SK-N-SH treated with all-trans-retinoic acid at 6 μM for 48 hours (cell line): ENCODE measurements around the gene SLC38A10.
"Not testable (repeated sequence)": the region's sequence is repeated elsewhere in the genome, so short reads cannot be mapped to it uniquely, and the experiment has no call there.

ENCODE experiments used
- ATAC-seq: fragments of 200-7000 bp; cut with Tn5 transposase; 3 replicates; pipeline ENCODE4 v1.9.1; 2020; ENCODE audit warnings: mild to moderate bottlenecking, moderate library complexity
- ARNTL ChIP-seq: fragments of 450-650 bp; formaldehyde crosslinking; IDR thresholded peaks from 2 replicates; pipeline ENCODE4 v1.5.0; 2020; ENCODE audit warnings: low read depth, mild to moderate bottlenecking, moderate library complexity, borderline replicate concordance
- CSDC2 ChIP-seq: fragments of 250-450 bp; sonication (Bioruptor Pico); IDR thresholded peaks from 2 replicates; pipeline ENCODE4 v1.5.0; 2020; ENCODE audit warnings: mild to moderate bottlenecking, moderate library complexity
- ESRRG ChIP-seq: fragments of 250-450 bp; sonication (Bioruptor Pico); IDR thresholded peaks from 2 replicates; pipeline ENCODE4 v1.6.1; 2021; ENCODE audit warnings: mild to moderate bottlenecking
- GLIS3 ChIP-seq: fragments of 250-450 bp; sonication (Bioruptor Pico); IDR thresholded peaks from 2 replicates; pipeline ENCODE4 v1.5.0; 2020; ENCODE audit warnings: mild to moderate bottlenecking, moderate library complexity
- ISL1 ChIP-seq: fragments of 250-450 bp; sonication (Bioruptor Pico); IDR thresholded peaks from 2 replicates; pipeline ENCODE4 v2.1.2; 2022; ENCODE audit warnings: mild to moderate bottlenecking, moderate library complexity
- RARB ChIP-seq: fragments of 250-450 bp; sonication (Bioruptor Pico); IDR thresholded peaks from 2 replicates; pipeline ENCODE4 v1.8.0; 2021; ENCODE audit warnings: mild to moderate bottlenecking, moderate library complexity
- TCF4 ChIP-seq: fragments of 250-450 bp; sonication (Bioruptor Pico); IDR thresholded peaks from 2 replicates; pipeline ENCODE4 v1.8.0; 2021; ENCODE audit warnings: mild to moderate bottlenecking, moderate library complexity, borderline replicate concordance
- ZC3H10 ChIP-seq: fragments of 250-450 bp; sonication (Bioruptor Pico); IDR thresholded peaks from 2 replicates; pipeline ENCODE4 v1.5.1; 2021; ENCODE audit warnings: mild to moderate bottlenecking, moderate library complexity
- ZFP30 ChIP-seq: fragments of 450-650 bp; formaldehyde crosslinking; IDR thresholded peaks from 2 replicates; pipeline ENCODE4 v1.5.0; 2022; ENCODE audit warnings: mild to moderate bottlenecking, moderate library complexity
- ZNF565 ChIP-seq: fragments of 450-650 bp; formaldehyde crosslinking; conservative IDR thresholded peaks from 2 replicates; pipeline ENCODE4 v1.5.0; 2020; ENCODE audit warnings: low read depth, mild to moderate bottlenecking, moderate library complexity
- ZNF70 ChIP-seq: fragments of 450-650 bp; formaldehyde crosslinking; IDR thresholded peaks from 2 replicates; pipeline ENCODE4 v1.5.0; 2020; ENCODE audit warnings: mild to moderate bottlenecking, moderate library complexity
- ZNF8 ChIP-seq: fragments of 450-650 bp; formaldehyde crosslinking; IDR thresholded peaks from 2 replicates; pipeline ENCODE4 v1.5.0; 2020; ENCODE audit warnings: mild to moderate bottlenecking, moderate library complexity
- TF ChIP-seq, protein P1 (sequence below): fragments of 250-450 bp; sonication (Bioruptor Pico); IDR thresholded peaks from 2 replicates; pipeline ENCODE4 v1.5.1; 2021; ENCODE audit warnings: mild to moderate bottlenecking, moderate library complexity
- TF ChIP-seq, protein P2 (sequence below): fragments of 250-450 bp; sonication (Bioruptor Pico); IDR thresholded peaks from 2 replicates; pipeline ENCODE4 v1.5.0; 2020; ENCODE audit warnings: mild to moderate bottlenecking, moderate library complexity
- TF ChIP-seq, protein P3 (sequence below): fragments of 250-450 bp; sonication (Bioruptor Pico); IDR thresholded peaks from 2 replicates; pipeline ENCODE4 v1.5.1; 2020; ENCODE audit warnings: low read depth, mild to moderate bottlenecking, moderate library complexity
- TF ChIP-seq, protein P4 (sequence below): fragments of 250-450 bp; sonication (Bioruptor Pico); IDR thresholded peaks from 2 replicates; pipeline ENCODE4 v1.8.0; 2021; ENCODE audit warnings: low read depth, mild to moderate bottlenecking, moderate library complexity, borderline replicate concordance
- TF ChIP-seq, protein P5 (sequence below): fragments of 250-450 bp; sonication (Bioruptor Pico); IDR thresholded peaks from 2 replicates; pipeline ENCODE4 v1.8.0; 2020; ENCODE audit warnings: mild to moderate bottlenecking, moderate library complexity, borderline replicate concordance

SLC38A10 gene

DNA sequence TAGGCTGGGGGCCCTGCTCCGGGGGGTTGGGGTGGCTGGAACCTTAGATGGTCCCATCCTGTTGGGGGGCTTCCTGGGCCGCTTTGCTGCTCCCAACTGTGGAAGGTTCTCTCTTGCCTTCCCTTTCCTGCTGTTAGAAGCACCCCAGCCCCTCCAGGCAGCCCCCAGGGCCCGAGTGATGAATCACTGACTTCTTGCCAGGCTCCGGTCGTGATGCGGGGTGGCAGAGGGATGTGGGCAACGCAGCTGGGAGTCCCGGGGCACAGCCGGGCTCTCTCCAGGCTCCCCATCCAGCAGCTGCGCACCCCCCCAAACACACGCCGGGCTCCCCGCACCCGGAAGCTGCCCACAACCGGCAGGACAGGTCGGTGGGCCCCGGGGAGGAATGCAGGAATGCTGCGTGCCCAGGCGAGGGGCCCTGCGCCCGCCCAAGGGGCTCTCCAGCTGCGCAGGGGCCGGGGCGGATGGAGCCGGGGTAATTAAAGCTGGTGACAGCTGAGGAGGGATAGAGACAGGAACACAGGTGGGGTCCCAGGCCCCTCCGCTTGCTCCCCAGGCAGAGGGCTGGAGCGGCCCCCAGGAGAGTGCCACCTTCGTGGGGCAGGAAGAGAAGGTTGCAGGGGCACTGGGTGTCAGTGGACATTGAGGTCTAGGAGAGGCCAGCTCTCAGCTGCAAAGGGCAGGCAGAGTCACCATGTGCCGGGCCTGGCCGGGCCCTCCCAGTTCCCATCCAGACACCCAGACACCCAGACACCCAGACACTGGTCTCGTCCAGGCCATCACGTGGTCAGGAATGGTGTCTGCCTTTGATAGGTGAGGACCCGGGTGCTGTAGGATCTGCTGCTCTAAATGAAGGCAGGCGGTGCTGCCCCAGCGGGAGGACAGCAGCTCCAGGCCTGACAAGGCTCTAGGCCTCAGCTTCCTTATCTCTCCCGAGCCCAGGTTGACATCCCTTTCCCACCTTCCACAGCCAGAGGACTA is 15.0 kb upstream of the SLC38A10 start:
- no peak; the same call in 2 of the 3 replicates for ATAC-seq
- TF ChIP-seq, protein P1, sequence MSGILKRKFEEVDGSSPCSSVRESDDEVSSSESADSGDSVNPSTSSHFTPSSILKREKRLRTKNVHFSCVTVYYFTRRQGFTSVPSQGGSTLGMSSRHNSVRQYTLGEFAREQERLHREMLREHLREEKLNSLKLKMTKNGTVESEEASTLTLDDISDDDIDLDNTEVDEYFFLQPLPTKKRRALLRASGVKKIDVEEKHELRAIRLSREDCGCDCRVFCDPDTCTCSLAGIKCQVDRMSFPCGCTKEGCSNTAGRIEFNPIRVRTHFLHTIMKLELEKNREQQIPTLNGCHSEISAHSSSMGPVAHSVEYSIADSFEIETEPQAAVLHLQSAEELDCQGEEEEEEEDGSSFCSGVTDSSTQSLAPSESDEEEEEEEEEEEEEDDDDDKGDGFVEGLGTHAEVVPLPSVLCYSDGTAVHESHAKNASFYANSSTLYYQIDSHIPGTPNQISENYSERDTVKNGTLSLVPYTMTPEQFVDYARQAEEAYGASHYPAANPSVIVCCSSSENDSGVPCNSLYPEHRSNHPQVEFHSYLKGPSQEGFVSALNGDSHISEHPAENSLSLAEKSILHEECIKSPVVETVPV = no peak
- TF ChIP-seq ZC3H10 (CRISPR knock-in tag) (no peak), GLIS3 (no peak), ARNTL (CRISPR knock-in tag) (no peak), ZNF70 (CRISPR knock-in tag) (peak; percentile 46; the same call in 1 of the 2 replicates)
- TF ChIP-seq, protein P2, sequence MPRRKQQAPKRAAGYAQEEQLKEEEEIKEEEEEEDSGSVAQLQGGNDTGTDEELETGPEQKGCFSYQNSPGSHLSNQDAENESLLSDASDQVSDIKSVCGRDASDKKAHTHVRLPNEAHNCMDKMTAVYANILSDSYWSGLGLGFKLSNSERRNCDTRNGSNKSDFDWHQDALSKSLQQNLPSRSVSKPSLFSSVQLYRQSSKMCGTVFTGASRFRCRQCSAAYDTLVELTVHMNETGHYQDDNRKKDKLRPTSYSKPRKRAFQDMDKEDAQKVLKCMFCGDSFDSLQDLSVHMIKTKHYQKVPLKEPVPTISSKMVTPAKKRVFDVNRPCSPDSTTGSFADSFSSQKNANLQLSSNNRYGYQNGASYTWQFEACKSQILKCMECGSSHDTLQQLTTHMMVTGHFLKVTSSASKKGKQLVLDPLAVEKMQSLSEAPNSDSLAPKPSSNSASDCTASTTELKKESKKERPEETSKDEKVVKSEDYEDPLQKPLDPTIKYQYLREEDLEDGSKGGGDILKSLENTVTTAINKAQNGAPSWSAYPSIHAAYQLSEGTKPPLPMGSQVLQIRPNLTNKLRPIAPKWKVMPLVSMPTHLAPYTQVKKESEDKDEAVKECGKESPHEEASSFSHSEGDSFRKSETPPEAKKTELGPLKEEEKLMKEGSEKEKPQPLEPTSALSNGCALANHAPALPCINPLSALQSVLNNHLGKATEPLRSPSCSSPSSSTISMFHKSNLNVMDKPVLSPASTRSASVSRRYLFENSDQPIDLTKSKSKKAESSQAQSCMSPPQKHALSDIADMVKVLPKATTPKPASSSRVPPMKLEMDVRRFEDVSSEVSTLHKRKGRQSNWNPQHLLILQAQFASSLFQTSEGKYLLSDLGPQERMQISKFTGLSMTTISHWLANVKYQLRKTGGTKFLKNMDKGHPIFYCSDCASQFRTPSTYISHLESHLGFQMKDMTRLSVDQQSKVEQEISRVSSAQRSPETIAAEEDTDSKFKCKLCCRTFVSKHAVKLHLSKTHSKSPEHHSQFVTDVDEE (CRISPR knock-in tag) = peak; percentile 75

DNA sequence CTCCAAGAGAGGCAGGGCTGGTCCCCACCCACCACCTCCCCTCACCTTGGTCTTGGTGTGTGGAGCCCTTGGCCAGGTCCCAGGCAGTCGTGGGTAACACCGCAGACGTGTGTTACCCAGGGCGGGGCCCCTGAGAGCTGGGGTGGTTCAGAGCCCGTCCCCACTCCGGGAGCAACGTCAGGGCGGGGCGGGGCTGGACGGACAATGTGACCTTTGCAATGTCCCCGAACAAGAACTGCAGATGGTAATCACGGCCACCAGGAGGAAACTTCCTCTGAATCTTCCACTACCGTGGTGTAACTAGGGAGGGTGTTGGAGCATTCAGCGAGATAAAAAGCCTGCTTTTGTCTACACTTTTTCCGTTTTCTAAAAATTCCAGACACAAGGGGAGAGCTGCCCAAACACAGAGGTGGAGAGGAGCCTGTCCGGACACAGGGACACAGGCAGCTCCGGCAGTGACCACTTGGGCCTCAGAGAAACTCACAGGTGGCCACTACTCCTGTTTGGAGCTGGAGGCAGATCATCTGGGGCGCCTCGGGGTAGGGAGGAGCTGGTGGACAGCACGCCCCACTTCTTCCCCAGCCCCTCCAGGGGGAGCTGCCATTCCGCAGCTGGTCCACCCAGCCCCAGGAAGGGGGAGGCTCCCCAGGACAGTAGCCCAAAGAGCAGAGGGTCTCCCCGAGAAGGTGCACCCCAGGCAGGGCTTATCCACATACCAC is 14.2 kb upstream of the SLC38A10 start:
- ATAC-seq = peak; percentile 70
- TF ChIP-seq, protein P1 = no peak
- no peak for TF ChIP-seq GLIS3
- peak; percentile 26; the same call in 1 of the 2 replicates for TF ChIP-seq ZNF70 (CRISPR knock-in tag)
- TF ChIP-seq, protein P3, sequence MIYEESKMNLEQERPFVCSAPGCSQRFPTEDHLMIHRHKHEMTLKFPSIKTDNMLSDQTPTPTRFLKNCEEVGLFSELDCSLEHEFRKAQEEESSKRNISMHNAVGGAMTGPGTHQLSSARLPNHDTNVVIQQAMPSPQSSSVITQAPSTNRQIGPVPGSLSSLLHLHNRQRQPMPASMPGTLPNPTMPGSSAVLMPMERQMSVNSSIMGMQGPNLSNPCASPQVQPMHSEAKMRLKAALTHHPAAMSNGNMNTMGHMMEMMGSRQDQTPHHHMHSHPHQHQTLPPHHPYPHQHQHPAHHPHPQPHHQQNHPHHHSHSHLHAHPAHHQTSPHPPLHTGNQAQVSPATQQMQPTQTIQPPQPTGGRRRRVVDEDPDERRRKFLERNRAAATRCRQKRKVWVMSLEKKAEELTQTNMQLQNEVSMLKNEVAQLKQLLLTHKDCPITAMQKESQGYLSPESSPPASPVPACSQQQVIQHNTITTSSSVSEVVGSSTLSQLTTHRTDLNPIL = no peak

DNA sequence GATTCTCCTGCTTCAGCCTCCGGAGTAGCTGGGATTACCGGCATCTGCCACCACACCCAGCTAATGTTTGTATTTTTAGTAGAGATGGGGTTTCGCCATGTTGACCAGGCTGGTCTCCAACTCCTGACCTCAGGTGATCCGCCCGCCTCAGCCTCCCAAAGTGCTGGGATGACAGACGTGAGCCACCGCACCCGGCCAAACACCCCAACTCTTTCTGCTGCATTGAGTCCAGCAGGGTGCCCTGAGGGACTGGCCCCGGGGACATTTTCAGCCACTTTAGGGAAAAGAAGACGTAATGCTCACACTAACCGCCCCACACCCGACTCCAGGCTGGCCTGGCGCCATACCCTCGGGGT is 13.7 kb upstream of the SLC38A10 start:
- not testable (repeated sequence) for ATAC-seq

- no peak for ATAC-seq
- no peak for TF ChIP-seq ZNF70 (CRISPR knock-in tag)
- no peak for TF ChIP-seq ZFP30
- TF ChIP-seq ZNF8 (CRISPR knock-in tag) = no peak
- TF ChIP-seq RARB (CRISPR knock-in tag) = no peak
- TF ChIP-seq ARNTL (CRISPR knock-in tag) = no peak
- no peak for TF ChIP-seq TCF4 (CRISPR knock-in tag)
- TF ChIP-seq, protein P3 = no peak
- TF ChIP-seq ESRRG (CRISPR knock-in tag) = no peak
- no peak for TF ChIP-seq ISL1 (CRISPR knock-in tag)
- no peak for TF ChIP-seq CSDC2 (CRISPR knock-in tag)
- TF ChIP-seq ZNF565 (CRISPR knock-in tag) = no peak
- TF ChIP-seq, protein P4, sequence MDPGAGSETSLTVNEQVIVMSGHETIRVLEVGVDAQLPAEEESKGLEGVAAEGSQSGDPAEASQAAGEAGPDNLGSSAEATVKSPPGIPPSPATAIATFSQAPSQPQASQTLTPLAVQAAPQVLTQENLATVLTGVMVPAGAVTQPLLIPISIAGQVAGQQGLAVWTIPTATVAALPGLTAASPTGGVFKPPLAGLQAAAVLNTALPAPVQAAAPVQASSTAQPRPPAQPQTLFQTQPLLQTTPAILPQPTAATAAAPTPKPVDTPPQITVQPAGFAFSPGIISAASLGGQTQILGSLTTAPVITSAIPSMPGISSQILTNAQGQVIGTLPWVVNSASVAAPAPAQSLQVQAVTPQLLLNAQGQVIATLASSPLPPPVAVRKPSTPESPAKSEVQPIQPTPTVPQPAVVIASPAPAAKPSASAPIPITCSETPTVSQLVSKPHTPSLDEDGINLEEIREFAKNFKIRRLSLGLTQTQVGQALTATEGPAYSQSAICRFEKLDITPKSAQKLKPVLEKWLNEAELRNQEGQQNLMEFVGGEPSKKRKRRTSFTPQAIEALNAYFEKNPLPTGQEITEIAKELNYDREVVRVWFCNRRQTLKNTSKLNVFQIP = no peak
- TF ChIP-seq, protein P5, sequence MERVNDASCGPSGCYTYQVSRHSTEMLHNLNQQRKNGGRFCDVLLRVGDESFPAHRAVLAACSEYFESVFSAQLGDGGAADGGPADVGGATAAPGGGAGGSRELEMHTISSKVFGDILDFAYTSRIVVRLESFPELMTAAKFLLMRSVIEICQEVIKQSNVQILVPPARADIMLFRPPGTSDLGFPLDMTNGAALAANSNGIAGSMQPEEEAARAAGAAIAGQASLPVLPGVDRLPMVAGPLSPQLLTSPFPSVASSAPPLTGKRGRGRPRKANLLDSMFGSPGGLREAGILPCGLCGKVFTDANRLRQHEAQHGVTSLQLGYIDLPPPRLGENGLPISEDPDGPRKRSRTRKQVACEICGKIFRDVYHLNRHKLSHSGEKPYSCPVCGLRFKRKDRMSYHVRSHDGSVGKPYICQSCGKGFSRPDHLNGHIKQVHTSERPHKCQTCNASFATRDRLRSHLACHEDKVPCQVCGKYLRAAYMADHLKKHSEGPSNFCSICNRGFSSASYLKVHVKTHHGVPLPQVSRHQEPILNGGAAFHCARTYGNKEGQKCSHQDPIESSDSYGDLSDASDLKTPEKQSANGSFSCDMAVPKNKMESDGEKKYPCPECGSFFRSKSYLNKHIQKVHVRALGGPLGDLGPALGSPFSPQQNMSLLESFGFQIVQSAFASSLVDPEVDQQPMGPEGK (CRISPR knock-in tag) = no peak
- TF ChIP-seq, protein P1 = no peak
Measured at GRCh38 chr17:81307636-81308560, 12.8 kb upstream of the SLC38A10 start.
